Left forelimb (tissue), 1 donor: ENCODE results near the gene POP4.
A peak's percentile ranks its signal among the peaks of the same experiment; 100 is the strongest.
"Not testable (repeated sequence)": the region's sequence is repeated elsewhere in the genome, so short reads cannot be mapped to it uniquely, and the experiment has no call there.

Experiments used
- DNase-seq: peaks from one replicate; pipeline ENCODE4 v3.0.0-alpha.2; 2018; ENCODE audit warnings: low spot score

The POP4 gene

GRCh38 chr19:29610574-29611271 lies 4.6 kb downstream of the POP4 start:
- peak; percentile 84 for DNase-seq

- no peak for DNase-seq
These were observed 6.0 kb downstream of the POP4 start for GRCh38 chr19:29612121-29612520.

- DNase-seq, result no peak
These were observed 6.9 kb downstream of the POP4 start for GRCh38 chr19:29612801-29613595.

- DNase-seq, result no peak
These were observed 8.0 kb downstream of the POP4 start for GRCh38 chr19:29614046-29614445.

GRCh38 chr19:29614780-29615179 lies 8.7 kb downstream of the POP4 start:
- DNase-seq, result no peak

GRCh38 chr19:29615891-29616425 lies 9.9 kb downstream of the POP4 start:
- no peak for DNase-seq

GRCh38 chr19:29616541-29616940 lies 10.5 kb downstream of the POP4 start:
- DNase-seq, result no peak

GRCh38 chr19:29617366-29618266 lies 11.5 kb downstream of the POP4 start:
- no peak for DNase-seq

- no peak for DNase-seq
These were observed 12.4 kb downstream of the POP4 start for GRCh38 chr19:29618434-29618833.

GRCh38 chr19:29618871-29619270 lies 12.8 kb downstream of the POP4 start:
- DNase-seq, result no peak

GRCh38 chr19:29620931-29621351 lies 14.9 kb downstream of the POP4 start:
- DNase-seq, result no peak

- DNase-seq, result no peak
These were observed 16.3 kb downstream of the POP4 start for GRCh38 chr19:29622166-29623070.

- no peak for DNase-seq
These were observed 17.8 kb downstream of the POP4 start for GRCh38 chr19:29623726-29624488.

GRCh38 chr19:29624489-29625185 lies 18.6 kb downstream of the POP4 start:
- DNase-seq, result no peak

- no peak for DNase-seq
These were observed 19.1 kb downstream of the POP4 start for GRCh38 chr19:29625186-29625651.

GRCh38 chr19:29626386-29626785 lies 20.3 kb downstream of the POP4 start:
- DNase-seq, result no peak

GRCh38 chr19:29626832-29627231 lies 20.7 kb downstream of the POP4 start:
- DNase-seq, result not testable (repeated sequence)

- no peak for DNase-seq
These were observed 22.7 kb downstream of the POP4 start for GRCh38 chr19:29628661-29629385.
